Hematopoietic multipotent progenitor cell treated with erythropoietin and hydrocortisone succinate and interleukin-3 and kit ligand, for 17 days (in vitro differentiated cells): ENCODE results near the gene GPX6.
"Not testable (repeated sequence)": the region's sequence is repeated elsewhere in the genome, so short reads cannot be mapped to it uniquely, and the experiment has no call there.

Source experiments
- DNase-seq: peaks from one replicate; pipeline ENCODE4 v3.0.0-alpha.2; 2015; ENCODE audit warnings: low spot score

GPX6 gene

GRCh38 chr6:28515676-28516075 is at the start of gene GPX6:
GPX6 (minus strand) TSS chr6:28515793; CDS start chr6:28515743, 50 bp downstream.
- no peak for DNase-seq

DNA sequence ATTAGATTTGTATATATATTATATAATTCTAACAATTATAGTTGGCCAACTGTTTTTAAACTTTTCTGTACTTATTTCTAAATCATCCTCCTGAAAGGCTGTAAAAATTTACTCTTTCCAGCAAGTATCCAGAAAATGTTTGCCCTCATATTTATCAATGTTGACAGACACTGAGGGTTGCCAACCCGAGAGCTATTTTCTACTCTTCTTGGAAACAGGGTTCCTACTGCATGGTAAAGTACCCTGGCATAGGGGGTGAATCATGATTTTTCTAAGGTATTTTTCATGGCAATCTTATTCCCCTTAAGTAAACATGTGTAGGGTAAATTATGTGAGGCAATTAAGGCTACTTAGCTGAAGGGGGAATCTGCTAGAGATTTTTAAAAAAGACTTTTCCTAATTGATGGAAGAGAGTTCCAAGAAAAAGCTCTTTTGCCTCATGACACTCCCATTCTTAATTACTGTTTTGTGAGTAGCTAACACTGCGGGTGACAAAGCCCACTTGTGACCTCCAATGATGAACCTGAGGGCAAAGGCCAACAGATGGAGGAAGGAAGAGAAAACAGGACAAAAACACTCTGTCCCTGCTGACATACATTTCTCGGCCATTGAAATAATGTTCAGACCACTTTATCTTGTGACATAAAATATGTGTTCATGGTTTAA is 48.0 kb upstream of the GPX6 start:
- no peak for DNase-seq

- DNase-seq = no peak
Observed at GRCh38 chr6:28558629-28559028, 43.0 kb upstream of the GPX6 start.

DNA sequence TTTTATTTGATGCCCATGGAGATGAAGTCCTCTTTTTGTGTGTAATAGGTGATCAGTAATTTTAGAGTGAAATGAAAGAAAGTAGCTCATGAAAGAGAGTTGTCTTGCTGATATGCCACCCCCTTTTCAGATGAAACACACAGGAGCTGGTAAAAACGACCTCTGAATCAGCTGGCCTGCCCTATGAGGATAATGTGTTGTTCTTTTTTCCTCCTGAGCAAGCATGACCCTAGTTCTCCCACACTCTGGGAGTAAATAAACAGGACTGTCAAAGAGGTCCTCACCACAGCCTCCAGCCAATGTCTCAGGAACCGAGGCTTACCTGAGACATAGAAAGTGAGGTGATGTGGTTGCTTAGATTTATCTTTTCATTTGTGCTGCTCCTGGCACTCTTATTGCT is 39.5 kb upstream of the GPX6 start:
- DNase-seq = no peak

DNA sequence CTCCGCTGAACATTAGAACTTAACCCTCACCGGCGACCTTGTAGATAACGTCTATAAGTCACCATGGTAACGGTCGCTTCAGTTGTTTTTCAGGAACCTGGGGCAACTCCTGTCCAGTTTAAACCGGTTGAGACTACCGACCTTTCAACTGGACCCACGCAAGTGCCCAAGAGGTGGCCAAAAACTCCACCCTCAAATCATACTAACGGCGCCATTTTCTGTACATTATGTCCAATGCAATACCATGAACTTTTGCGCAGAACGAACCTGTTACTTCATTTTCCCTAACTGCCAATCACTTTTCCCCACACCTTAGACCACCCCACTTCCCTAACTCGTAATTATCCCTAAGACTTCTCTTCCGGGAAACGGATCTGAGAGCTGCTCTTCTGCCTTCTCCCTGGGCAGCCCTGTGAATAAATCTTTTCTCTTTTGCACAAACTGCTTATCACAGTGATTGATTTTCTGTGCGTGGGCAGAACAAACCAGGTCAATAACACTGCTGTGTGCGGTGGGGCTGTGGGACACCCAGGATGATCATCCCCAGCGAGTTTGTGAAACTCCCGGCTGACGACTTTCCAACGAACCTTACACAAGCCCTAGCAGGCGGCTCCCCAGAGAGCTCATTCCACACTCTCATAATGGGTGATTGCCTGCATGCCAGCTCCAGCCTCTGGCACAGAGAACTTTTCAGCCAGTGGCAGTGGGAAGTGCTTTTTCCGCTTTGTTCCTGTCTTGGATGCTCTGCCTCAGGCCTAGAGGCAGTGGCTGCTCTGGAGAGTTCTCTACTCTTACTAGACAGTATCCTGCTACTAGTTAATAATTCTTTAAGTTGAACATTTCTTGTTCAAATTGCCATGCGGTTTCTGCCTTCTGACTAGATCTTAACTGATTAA is 38.6 kb upstream of the GPX6 start:
- no peak for DNase-seq

- no peak for DNase-seq
Observed at GRCh38 chr6:28553384-28553985, 37.9 kb upstream of the GPX6 start.

GRCh38 chr6:28551891-28552666 is 36.5 kb upstream of the GPX6 start:
- DNase-seq = no peak

DNA sequence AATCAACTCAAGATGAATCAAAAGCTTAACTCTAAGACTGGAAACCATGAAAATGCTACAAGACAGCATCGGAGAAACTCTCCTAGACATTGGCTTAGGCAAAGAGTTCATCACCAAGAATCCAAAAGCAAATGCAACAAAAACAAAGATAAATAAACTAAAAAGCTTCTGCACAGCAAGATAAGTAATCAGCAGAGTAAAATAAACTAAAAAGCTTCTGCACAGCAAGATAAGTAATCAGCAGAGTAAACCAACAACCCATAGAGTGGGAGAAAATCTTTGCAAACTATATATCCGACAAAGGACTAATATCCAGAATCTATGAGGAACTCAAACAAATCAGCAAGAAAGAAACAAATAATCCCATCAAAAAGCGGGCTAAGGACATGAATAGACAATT is 31.4 kb upstream of the GPX6 start:
- not testable (repeated sequence) for DNase-seq

DNA sequence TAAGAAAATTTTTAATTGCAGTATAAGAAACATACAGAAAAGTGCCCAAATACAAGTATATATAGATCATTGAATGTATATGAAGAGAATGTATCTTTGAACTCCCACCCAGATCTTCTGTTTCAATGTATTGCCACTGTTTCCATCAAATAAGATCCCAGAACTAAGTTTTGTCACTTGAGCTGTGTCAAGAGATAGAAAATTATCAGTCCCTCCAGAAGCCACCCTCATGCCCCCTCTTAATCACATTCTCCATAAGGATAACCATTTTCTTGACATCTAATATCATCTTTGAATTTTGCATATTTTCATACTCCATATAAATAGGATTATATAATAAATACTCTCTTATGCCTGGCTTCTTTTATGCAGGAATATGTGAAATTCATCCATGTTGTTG is 30.4 kb upstream of the GPX6 start:
- DNase-seq = no peak

DNA sequence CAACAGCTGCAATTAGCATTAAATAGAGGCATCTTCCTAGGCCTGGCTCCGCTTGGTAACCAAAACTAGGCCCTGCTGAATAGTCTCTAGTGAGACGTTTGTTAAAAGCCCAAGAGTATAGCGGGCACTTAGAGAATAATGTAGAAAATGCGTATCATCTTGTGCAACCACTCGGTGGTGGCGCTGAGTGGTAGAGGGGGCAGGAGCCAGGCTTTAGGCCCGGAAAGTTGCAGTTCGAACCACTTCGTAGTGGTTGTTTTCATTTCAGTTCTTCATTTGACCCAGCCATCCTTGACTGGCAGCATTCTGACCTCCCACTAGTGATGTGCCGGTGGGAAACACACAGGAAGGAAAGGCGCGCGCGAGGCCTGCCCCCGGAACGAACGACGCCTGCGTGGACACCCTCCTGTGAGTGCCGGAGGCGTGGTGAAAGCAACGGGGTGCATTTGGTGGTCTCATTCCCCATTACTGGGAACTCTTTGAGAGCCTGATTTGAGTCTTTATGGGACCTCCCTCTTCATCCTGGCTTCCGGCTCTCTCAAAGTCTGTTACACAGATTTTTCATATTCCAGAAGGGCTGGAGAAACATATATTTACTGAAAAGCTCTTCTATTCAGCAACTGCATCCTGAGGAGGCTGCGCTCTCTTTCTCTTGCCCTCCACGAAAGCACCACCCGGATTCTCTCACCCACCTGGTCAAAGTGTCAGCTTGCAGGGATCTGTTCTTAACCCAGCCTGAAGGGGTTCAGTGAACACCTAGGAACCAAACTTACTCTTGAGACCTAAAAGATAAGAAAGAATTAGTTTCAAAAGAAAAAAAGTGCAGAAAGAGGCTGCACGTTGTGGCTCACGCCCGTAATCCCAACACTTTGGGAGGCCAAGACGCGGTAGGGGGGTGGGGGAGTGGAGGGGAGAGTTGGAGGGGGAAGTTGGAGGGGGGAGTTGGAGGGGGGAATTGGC is 28.3 kb upstream of the GPX6 start:
- DNase-seq = no peak

DNA sequence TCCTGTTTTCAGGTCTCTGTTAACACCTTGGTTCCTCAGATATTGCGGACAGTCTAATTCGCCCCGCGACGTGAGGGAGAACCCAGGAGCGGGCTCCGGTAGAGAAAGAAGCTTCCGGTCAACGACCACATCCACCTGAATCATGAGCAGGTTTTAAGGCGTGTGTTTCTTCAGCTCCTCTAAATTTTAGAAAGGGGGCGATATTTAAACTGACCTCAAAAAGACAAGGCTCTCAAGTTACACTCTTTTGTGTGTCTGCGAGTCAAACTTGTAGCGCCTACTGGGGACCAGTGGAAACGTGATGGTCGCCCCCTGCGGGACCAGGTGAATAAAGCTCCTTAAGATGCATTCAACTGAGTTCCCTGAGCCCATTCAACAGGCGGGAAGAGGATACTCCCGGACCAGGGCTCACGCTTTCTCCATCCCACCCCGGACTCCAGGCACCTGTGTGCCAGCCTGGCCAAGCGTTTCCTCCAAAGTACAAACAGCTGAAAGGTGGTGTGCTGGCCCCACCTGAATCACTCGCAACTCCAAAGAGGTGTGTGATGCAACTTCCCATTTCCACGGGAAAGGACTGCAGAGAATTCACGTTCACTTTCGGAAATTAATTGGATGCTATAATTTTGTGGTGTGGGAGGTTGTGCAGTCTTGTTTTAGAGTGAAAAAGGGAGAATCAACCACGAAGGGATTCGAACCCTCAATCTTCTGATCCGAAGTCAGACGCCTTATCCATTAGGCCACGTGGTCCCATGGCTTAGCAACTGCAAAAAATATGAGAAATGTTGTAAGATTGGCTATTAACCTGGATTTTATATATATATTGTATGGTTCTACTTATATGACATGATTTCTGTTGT is 27.1 kb upstream of the GPX6 start:
- peak; percentile 17 for DNase-seq

DNA sequence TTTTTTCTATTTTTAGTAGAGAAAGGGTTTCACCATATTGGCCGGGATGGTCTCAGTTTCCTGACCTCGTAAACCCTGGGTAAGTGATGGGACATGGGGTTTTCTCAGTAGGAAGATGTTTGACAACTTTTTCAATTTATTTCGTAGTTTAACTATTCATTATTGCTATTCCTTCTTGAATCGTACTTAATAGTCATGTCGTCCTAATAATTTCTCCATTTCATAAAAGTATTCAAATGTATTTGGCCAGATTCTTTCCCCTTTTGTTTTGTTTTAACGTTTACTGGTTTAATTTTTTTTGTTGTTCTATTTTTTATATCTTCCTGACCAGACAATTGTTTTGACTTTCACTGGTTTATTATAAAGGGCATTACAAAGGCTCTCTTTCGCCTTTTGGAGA is 26.4 kb upstream of the GPX6 start:
- no peak for DNase-seq

DNA sequence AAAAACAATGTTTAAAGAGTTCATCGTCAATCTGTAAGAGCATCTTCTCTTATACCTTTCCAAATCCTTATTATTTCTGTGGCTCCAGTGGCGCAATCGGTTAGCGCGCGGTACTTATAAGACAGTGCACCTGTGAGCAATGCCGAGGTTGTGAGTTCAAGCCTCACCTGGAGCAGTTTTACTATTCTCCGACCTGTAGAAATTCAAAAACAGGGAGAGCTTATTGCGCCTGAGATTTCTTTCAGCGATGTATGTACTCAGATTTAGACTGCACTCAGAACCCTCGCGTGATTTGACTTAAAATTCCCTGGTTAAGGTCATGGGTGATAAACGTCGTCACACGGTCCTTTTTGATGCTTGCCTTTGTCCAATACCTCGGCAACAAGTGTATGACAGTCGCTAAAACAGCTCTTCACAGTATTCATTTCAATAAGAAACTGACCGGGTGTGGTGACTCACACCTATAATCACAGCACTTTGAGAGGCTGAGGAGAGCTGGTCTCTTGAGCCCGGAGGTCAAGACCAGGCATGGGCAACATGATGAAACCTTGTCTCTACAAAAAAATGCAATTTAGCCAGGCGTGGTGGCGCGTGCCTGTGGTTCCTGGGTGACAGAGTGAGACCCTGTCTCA is 22.0 kb upstream of the GPX6 start:
- no peak for DNase-seq

DNA sequence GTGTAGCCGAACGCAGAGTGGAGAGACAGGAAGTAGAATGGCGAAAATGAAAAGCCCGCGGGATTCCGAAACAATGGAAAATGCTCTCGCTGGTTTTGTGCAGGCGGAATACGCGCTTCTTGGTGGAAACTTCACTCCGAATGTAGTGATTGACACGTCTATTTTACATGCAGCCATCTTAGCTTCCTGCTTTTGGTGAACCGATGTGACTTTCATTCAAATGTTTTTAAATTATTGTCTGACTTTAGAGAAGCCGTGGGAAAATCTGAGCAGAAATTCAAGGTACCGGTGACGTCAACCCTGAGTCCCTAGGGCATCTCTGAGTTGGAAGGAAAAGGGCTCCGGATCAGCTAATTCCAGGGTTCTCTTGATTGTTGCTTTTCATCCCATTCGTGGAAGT is 21.5 kb upstream of the GPX6 start:
- DNase-seq = no peak

- no peak for DNase-seq
Observed at GRCh38 chr6:28534875-28535274, 19.3 kb upstream of the GPX6 start.

DNA sequence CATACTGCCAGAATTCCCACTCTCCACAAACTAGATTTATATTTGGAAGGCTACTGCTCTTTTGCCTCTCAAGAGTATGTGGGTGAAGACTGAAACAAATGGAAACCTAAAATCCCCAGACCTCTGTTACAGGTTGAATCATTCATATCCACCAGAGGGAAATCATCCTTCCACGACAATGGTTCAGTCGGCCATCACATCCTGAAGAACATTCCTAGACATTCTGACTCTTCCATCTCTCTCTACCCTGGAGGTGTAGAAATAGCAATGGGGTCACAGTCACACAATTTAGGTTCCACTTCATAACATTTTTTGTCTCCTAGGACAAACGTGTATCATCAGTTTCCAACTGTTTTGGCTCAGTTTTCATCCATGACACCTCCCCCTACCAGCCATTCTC is 18.7 kb upstream of the GPX6 start:
- no peak for DNase-seq

GRCh38 chr6:28531479-28532128 is 16.0 kb upstream of the GPX6 start:
- DNase-seq = no peak

DNA sequence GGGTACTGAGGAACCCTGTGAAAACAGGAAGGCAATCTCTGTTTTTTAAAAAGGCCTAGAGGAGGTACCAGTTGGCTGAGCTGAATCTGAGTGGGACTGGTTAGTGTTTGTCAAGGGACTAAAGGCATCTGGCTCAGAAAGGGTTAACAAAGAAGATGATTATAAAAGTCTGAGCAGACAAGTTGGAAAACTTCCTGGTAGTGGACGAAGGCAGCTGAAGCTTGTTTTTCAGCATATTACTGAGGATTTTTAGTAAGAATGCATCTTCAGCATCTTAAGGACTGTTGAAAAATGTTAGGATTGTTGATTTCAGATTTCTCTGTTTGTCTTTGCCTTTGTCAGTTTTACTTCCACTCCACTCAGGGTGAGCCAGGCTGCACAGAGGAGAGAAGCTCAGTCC is 15.2 kb upstream of the GPX6 start:
- no peak for DNase-seq

- DNase-seq = no peak
Observed at GRCh38 chr6:28525496-28526039, 10.0 kb upstream of the GPX6 start, which contains the start of gene GPX5. GPX5 (plus strand) TSS chr6:28525881; CDS start chr6:28526014, 133 bp downstream.
